ENCODE results near the gene SPRR1B.
"Not testable (repeated sequence)": the region's sequence is repeated elsewhere in the genome, so short reads cannot be mapped to it uniquely, and the experiment has no call there.

The SPRR1B gene

DNA sequence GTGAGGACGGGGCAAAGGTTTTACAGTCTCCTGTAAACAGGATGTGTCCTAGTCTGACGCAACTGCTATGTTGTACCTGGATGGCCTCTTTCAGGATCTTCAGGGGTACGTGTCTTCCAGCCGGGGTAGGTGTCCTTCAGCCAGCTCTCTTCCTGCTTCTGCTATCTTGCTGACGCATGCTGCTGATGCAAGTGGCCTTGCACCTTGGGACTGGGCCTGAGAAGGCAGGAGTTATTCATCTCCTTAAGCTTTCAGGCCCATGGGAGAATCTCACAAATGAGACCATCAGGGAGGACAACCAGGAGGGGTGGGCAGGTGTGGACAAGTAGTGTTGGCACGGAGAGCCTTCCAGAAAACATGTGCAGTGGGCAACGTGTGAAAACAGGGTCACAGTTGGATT, 7.9 kb upstream of the SPRR1B start:
- no peak overlapping the region for H3K4me3 Mint-ChIP-seq
- H3K27me3 Mint-ChIP-seq = peaks cover 35% of the 10 kb centered on the region
- no peak overlapping the region for H3K27ac Mint-ChIP-seq
- no peaks in the 10 kb centered on the region for H3K4me1 Mint-ChIP-seq (ENCODE audit: low read depth)
- H3K9me3 Mint-ChIP-seq (ENCODE audit: low read depth) = peaks cover under 1% of the 10 kb centered on the region
- no peaks in the 10 kb centered on the region for H3K36me3 Mint-ChIP-seq

DNA sequence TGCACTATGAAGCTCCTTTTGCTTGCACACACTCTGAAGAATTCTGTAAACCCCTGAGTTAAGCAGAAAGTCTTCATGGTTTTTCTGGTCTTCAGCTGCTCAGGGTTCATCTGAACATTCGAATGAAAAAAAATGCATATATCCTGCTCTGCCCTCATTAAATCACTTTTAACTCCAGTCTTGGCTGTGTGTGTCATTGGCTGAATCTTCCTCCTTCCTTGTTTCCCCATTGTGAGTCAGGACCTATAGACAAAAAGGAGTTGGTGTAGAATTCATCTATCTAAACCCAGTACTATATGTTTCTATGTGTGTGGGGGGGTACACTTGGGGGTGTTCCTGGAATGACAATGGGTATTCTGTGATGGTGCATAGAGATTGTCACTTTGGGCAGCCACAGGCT, 6.6 kb upstream of the SPRR1B start:
- Mint-ChIP-seq H3K4me1 (ENCODE audit: low read depth) (no peaks in the 10 kb centered on the region), H3K27ac (no peak overlapping the region), H3K9me3 (ENCODE audit: low read depth) (peaks cover 6% of the 10 kb centered on the region), H3K4me3 (no peak overlapping the region), H3K27me3 (peaks cover 36% of the 10 kb centered on the region), H3K36me3 (no peaks in the 10 kb centered on the region)

DNA sequence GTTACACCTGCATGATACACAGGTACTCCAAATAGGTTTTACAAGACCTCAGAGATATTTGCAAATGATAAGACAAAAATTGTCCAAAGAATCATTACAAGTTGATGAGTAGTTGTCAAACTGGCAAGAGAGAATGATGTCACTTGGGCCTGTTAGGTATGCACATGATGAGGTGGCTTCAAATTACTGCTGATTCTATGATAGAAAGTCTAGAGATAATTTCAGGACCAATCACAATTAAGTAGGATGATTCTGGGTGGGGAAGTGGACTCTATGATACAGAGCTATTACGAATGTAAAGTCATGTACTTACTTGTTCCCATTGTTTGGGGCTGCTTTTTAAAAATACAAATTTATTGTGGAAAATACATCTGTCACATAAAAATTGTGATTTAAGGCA, 5.2 kb upstream of the SPRR1B start:
- H3K9me3 Mint-ChIP-seq (ENCODE audit: low read depth) = peaks cover 6% of the 10 kb centered on the region
- no peaks in the 10 kb centered on the region for H3K36me3 Mint-ChIP-seq
- H3K4me1 Mint-ChIP-seq (ENCODE audit: low read depth) = no peaks in the 10 kb centered on the region
- H3K27me3 Mint-ChIP-seq = peaks cover 31% of the 10 kb centered on the region
- no peak overlapping the region for H3K27ac Mint-ChIP-seq
- H3K4me3 Mint-ChIP-seq = no peak overlapping the region

DNA sequence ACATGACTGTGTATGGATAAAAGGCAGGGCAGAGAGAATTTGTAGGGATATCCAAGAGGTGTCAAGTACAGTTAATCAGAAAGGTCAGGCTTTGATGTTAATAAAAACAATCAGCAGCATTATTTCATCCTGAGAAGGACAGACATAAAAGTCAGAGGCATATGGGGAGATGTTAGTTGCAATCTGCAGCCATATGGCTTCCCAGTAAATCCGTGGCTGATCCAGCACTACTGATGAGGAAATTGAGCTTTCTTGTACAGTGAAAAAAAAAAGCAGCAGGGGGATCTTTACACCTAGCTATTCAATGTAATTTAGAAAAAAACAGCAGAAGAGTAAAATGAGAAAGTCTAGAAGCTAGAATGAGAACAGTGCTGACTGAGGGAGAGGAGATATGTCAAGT, 2.2 kb upstream of the SPRR1B start:
- peaks cover 15% of the 10 kb centered on the region for H3K27me3 Mint-ChIP-seq
- no peaks in the 10 kb centered on the region for H3K36me3 Mint-ChIP-seq
- H3K4me3 Mint-ChIP-seq = no peak overlapping the region
- H3K9me3 Mint-ChIP-seq (ENCODE audit: low read depth) = peaks cover 6% of the 10 kb centered on the region
- no peaks in the 10 kb centered on the region for H3K4me1 Mint-ChIP-seq (ENCODE audit: low read depth)
- H3K27ac Mint-ChIP-seq = no peak overlapping the region

DNA sequence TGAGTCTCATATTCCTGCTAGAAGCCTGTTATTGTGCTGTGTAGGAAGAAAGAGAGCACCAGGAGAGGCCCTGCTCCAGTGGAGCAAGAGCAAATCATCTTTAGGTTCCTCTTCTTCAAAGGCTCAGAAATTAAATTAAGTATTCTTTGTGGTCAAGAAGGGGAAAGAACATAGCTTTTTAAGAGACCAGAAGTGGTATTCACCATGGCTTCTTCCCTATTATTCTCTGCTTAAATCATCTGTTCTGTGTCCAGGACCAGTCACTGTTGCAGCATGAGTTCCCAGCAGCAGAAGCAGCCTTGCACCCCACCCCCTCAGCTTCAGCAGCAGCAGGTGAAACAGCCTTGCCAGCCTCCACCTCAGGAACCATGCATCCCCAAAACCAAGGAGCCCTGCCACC, 1.1 kb downstream of the SPRR1B start:
- Mint-ChIP-seq H3K27me3 (peaks cover 19% of the 10 kb centered on the region), H3K27ac (no peak overlapping the region), H3K36me3 (no peaks in the 10 kb centered on the region), H3K9me3 (ENCODE audit: low read depth) (peaks cover 6% of the 10 kb centered on the region), H3K4me3 (no peak overlapping the region), H3K4me1 (ENCODE audit: low read depth) (no peaks in the 10 kb centered on the region)

DNA sequence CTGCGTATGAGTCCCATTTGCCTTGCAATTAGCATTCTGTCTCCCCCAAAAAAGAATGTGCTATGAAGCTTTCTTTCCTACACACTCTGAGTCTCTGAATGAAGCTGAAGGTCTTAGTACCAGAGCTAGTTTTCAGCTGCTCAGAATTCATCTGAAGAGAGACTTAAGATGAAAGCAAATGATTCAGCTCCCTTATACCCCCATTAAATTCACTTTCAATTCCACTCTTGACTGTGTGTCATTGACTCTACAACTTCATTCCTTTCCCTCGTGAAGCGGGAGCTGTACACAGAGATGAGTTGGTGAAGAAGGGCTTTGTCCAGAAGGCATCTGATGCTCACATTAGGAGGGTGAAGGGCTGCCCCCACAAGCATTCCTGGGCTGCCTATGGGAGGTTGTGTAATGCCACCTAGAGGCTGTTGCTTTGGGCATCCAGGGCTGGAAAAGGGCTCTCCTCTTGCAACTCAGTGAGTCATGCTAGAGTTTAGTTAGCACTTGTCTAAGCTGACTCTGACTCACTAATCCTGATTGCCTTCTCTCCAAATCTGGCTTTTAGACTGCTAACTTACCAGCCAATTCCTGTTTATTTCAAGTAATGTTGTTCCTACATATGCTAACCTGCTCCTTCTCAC, 1.8 kb downstream of the SPRR1B start:
- Mint-ChIP-seq H3K9me3 (ENCODE audit: low read depth) (peaks cover 6% of the 10 kb centered on the region), H3K27ac (no peak overlapping the region), H3K27me3 (peaks cover 19% of the 10 kb centered on the region), H3K4me1 (ENCODE audit: low read depth) (no peaks in the 10 kb centered on the region), H3K4me3 (no peak overlapping the region), H3K36me3 (no peaks in the 10 kb centered on the region)

DNA sequence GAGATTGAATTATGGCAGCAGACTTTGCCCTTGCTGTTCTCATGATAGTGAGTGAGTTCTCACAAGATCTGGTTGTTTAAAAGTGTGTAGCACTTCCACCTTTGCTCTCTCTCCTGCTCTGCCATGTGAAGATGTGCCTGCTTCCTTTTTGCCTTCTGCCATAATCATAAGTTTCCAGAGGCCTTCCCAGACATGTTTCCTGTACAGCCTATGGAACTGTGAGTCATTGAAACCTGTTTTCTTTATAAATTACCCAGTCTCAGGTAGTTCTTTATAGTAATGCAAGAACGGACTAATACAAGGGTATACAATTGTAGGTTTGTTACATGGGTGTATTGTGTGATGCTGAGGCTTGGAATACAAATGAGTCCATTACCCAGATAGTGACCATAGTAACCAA, 4.2 kb downstream of the SPRR1B start:
- H3K4me1 Mint-ChIP-seq (ENCODE audit: low read depth) = no peaks in the 10 kb centered on the region
- H3K27me3 Mint-ChIP-seq = peaks cover 16% of the 10 kb centered on the region
- H3K36me3 Mint-ChIP-seq = no peaks in the 10 kb centered on the region
- H3K4me3 Mint-ChIP-seq = no peak overlapping the region
- H3K9me3 Mint-ChIP-seq (ENCODE audit: low read depth) = peaks cover 3% of the 10 kb centered on the region
- H3K27ac Mint-ChIP-seq = no peak overlapping the region

DNA sequence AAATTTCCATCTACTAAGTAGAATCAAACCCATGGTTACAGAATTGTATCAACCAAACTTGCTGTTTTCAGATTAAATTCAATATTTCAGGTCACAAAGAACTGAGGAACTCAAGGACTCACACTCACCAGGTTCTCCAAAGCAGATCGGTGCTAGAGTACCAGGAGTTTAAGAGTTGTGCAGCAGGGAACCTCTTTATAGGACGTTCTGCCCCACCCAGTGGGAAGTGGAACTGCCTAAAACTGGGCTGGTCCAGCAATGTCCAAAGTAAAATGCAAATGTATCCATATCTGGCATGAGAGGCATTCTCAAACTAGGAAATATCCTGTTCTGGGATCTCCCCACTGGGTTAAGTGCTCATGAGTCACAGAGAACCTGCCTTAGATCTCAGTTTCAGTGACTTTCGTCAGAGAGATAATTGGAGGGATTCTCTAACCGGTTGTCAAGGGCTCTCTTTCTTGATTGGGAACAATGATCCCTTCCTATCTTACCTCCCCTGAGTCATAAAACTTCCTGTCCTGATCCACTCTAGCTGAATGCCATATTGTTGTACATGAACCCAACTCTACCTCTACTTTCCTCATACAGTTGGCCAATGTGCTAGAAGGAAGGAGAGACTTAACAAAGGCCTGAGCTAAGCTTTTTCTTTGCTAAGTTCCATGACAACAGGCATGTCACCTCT, 10.1 kb downstream of the SPRR1B start, which contains the start of gene SPRR2D:
TSS of gene SPRR2D (minus strand) at position 171 of the 682 bp plus-strand sequence. CDS start 774 bp downstream, outside the sequence.
- H3K4me1 Mint-ChIP-seq (ENCODE audit: low read depth) = no peaks in the 10 kb centered on the region
- peaks cover 3% of the 10 kb centered on the region for H3K9me3 Mint-ChIP-seq (ENCODE audit: low read depth)
- H3K4me3 Mint-ChIP-seq = no peak within 1 kb of the TSS
- no peak within 1 kb of the TSS for H3K27ac Mint-ChIP-seq
- H3K27me3 Mint-ChIP-seq = peaks cover 24% of the 10 kb centered on the region
- H3K36me3 Mint-ChIP-seq = no peaks in the 10 kb centered on the region

DNA sequence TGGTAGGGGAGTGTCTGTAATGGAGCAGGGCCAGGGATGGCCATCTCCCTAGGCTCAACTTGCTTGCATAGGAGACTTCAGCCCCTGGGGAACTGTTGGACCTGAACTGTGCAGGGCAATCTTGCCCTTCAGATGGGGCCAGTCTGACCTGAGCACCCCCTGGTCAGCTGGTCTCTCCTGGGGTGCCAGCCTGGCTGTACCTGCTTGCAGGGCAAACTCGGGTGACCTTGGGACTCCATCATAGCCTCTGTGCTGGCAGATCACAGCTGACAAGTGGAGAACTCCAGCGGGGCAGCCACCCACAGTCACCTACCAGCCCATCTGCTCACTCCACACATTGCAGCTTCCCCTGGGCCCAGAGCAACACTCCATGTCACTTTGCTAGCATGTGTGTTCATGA, 18.2 kb downstream of the SPRR1B start:
- Mint-ChIP-seq H3K27me3 (peaks cover 32% of the 10 kb centered on the region), H3K27ac (no peak overlapping the region), H3K4me3 (no peak overlapping the region), H3K36me3 (no peaks in the 10 kb centered on the region), H3K4me1 (ENCODE audit: low read depth) (no peaks in the 10 kb centered on the region), H3K9me3 (ENCODE audit: low read depth) (peaks cover 3% of the 10 kb centered on the region)

DNA sequence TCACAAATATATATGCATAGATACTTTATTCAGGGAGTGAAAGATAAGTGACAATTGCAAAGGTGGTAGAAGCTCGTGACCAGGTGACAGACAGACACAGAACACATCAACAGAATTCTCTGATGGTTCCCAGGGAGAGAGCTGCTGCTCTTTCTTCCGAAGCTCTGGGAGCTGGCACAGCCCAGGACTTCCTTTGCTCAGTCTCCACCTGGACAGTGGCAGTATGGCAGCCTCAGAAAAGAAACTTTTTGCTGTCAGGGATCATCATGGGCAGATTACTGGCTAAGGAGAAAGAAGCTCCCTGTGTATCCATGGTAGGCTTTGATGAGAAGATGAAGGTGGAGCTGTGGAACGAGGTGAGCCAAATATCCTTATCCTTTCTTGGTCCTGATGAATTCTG, 25.1 kb downstream of the SPRR1B start:
- H3K27me3 Mint-ChIP-seq = peaks cover 23% of the 10 kb centered on the region
- H3K9me3 Mint-ChIP-seq (ENCODE audit: low read depth) = not testable (repeated sequence)

DNA sequence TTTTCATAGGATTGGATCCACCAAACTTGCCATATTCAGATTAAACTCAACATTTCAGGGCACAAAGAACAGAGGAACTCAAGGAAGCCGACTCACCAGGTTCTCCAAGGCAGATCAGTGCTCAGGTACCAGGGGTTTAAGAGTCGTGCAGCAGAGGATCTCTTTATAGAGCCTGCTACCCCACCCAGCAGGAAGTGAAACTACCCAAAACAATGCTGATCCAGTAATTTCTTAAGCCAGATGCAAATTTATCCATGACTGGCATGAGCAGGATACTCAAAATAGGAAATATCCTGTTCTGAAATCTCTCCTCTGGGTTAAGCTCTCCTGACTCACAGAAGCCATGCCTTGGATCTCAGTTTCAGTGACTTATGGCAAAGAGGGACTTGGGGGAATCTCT, 26.4 kb downstream of the SPRR1B start, which contains the start of gene SPRR2A:
TSS of gene SPRR2A (minus strand) at position 138 of the 400 bp plus-strand sequence. CDS start 777 bp downstream, outside the sequence.
- Mint-ChIP-seq H3K27ac (no peak within 1 kb of the TSS), H3K36me3 (no peaks in the 10 kb centered on the region), H3K4me3 (no peak within 1 kb of the TSS), H3K9me3 (ENCODE audit: low read depth) (no peaks in the 10 kb centered on the region), H3K4me1 (ENCODE audit: low read depth) (no peaks in the 10 kb centered on the region), H3K27me3 (peaks cover 22% of the 10 kb centered on the region)

More for the DNA sequence above, 25.1 kb downstream of the SPRR1B start:
- H3K36me3 Mint-ChIP-seq; H3K4me3 Mint-ChIP-seq; H3K4me1 Mint-ChIP-seq (ENCODE audit: low read depth); H3K27ac Mint-ChIP-seq: not testable (repeated sequence)

DNA sequence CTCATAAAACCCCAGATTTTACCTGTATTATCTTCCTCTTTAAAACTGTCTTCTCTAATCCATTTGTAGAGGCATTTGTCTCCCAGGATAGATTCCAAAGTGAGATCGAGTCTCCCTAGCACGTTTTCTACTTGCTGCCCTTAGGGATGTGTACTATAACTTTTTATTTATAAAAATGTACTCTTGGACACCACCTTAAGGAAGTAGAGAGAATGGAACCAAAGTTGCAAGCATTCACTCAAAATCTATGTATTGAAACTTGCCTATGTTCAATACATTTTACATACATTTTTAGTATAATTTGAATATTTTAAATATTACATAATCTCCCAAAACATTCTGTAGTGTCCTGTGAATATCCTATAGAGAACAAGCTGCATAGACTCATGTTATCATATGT, 27.2 kb downstream of the SPRR1B start:
- no peak overlapping the region for H3K27ac Mint-ChIP-seq
- peaks cover 15% of the 10 kb centered on the region for H3K27me3 Mint-ChIP-seq
- H3K4me1 Mint-ChIP-seq (ENCODE audit: low read depth) = no peaks in the 10 kb centered on the region
- no peaks in the 10 kb centered on the region for H3K9me3 Mint-ChIP-seq (ENCODE audit: low read depth)
- H3K36me3 Mint-ChIP-seq = no peaks in the 10 kb centered on the region
- H3K4me3 Mint-ChIP-seq = no peak overlapping the region

DNA sequence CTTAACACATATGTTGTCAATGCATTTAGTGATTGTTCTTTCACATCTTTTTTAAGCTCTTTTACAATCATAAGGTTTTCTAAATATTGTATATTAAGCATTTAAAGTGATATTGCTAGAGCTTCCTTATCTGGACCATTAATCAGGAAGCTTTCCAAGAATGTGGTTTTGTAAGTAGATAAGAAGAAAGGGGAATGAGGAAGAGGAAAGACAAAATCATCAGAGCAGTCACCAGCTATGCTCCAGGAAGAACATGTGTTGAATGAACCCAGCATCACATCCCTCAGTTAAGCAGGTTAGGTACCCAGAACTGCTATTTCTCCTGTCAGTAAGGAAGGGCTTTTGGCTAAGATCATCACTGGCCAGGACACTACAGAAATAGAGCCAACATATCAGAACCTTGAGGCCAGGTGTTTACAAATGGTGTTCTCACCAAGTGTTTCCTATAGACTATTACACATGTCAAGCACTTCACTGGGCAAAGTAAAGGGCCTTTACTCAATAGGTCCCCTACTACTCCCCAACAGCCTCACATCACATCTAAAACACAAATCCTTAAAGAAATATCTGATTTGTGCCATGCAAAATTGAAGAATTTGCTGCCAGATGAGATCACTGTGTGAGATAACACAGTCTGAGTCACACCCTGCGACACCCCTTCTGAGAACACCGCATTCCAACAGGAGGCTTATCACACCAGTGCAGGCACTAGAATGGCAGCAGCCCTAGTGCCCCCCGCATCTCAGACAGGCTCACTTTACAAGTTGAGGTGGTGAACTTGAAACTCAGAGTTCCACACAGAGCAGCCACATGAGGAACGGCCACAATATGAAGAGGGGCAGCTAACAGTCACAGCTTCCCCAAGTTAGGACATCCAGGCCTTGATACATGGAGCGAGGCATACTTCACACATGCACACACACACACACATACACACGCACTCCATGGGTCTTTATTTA, 28.1 kb downstream of the SPRR1B start:
- H3K4me1 Mint-ChIP-seq (ENCODE audit: low read depth) = no peaks in the 10 kb centered on the region
- H3K27me3 Mint-ChIP-seq = peaks cover 13% of the 10 kb centered on the region
- no peak overlapping the region for H3K27ac Mint-ChIP-seq
- no peaks in the 10 kb centered on the region for H3K36me3 Mint-ChIP-seq
- no peaks in the 10 kb centered on the region for H3K9me3 Mint-ChIP-seq (ENCODE audit: low read depth)
- H3K4me3 Mint-ChIP-seq = no peak overlapping the region

DNA sequence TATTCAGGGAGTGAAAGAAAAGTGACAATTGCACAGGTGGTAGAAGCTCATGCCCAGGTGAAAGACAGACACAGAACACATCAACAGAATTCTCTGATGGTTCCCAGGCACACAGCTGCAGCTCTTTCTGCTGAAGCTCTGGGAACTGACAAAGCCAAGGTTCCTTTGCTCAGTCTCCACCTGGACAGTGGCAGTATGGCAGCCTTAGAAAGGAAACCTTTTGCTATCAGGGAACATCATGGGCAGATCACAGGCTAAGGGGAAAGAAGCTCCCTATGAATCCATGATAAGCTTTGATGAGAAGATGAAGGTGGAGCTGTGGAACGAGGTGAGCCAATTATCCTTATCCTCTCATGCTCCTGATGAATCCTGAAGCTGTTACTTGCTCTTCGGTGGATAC, 39.2 kb downstream of the SPRR1B start:
- Mint-ChIP-seq H3K4me3 (no peak overlapping the region), H3K4me1 (ENCODE audit: low read depth) (no peaks in the 10 kb centered on the region), H3K9me3 (ENCODE audit: low read depth) (no peaks in the 10 kb centered on the region), H3K27ac (no peak overlapping the region), H3K27me3 (peaks cover 12% of the 10 kb centered on the region), H3K36me3 (no peaks in the 10 kb centered on the region)

DNA sequence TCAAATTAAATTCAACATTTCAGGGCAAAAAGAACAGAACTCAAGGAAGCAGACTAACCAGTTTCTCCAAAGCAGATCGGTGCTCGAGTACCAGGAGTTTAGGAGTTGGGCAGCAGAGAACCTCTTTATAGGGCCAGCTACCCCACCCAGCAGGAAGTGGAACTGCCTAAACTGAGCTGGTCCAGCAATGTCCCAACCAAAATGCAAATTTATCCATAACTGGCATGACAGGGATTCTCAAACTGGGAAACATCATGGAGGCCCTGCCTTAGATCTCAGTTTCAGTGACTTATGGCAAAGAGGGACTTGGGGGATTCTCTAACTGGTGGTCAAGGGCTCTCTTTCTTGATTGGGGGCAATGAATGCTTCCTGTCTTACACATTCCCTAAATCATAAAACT, 40.5 kb downstream of the SPRR1B start, which contains the start of gene SPRR2B:
TSS of gene SPRR2B (minus strand) at position 101 of the 400 bp plus-strand sequence. CDS start 772 bp downstream, outside the sequence.
- Mint-ChIP-seq H3K36me3 (no peaks in the 10 kb centered on the region), H3K4me1 (ENCODE audit: low read depth) (no peaks in the 10 kb centered on the region), H3K9me3 (ENCODE audit: low read depth) (no peaks in the 10 kb centered on the region), H3K27ac (no peak within 1 kb of the TSS), H3K4me3 (no peak within 1 kb of the TSS), H3K27me3 (peaks cover 12% of the 10 kb centered on the region)
